Measurements from ENCODE around the gene KRT222.

DNA sequence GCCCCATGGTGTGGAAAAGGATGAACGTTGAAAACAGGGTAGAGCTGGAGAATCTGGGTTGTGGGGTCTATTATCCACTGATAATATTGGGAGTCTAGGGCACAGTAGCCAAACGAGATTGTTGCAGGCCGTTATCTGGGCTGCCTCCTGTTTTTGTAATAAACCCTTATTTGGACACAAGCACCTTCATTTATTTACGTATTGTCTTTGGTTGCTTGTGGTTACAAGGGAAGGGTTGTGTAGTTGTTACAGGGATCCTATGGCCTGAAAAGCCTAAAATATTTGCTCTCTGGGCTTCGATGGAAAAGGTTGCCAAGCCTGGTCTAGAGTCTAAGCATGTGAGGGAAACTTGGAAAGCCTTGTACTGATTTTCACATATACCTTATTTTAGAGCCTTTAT is 13.0 kb downstream of the KRT222 start:
- no peak for TF ChIP-seq CTCF (optimal IDR thresholded peaks at IDR 0.05 in 1 of 3, IDR thresholded peaks at IDR 0.05 in 1 of 3, conservative IDR thresholded peaks at IDR 0.05 in 1 of 3; ENCODE audit: extremely low read depth in 1 of 3, insufficient read depth in 2 of 3, low read length in 3 of 3)
- TF ChIP-seq EZH2 (IDR thresholded peaks at IDR 0.05; ENCODE audit: low read length): no peak
